ENCODE results near the gene AUP1. TPM values are rescaled to one million over a fixed set of nuclear protein-coding genes. Genes with fewer than 3 reads are reported as not detected.

The AUP1 gene, protein sequence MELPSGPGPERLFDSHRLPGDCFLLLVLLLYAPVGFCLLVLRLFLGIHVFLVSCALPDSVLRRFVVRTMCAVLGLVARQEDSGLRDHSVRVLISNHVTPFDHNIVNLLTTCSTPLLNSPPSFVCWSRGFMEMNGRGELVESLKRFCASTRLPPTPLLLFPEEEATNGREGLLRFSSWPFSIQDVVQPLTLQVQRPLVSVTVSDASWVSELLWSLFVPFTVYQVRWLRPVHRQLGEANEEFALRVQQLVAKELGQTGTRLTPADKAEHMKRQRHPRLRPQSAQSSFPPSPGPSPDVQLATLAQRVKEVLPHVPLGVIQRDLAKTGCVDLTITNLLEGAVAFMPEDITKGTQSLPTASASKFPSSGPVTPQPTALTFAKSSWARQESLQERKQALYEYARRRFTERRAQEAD
- 78.2 and 88.7 TPM in 2 replicates for total RNA-seq

DNA sequence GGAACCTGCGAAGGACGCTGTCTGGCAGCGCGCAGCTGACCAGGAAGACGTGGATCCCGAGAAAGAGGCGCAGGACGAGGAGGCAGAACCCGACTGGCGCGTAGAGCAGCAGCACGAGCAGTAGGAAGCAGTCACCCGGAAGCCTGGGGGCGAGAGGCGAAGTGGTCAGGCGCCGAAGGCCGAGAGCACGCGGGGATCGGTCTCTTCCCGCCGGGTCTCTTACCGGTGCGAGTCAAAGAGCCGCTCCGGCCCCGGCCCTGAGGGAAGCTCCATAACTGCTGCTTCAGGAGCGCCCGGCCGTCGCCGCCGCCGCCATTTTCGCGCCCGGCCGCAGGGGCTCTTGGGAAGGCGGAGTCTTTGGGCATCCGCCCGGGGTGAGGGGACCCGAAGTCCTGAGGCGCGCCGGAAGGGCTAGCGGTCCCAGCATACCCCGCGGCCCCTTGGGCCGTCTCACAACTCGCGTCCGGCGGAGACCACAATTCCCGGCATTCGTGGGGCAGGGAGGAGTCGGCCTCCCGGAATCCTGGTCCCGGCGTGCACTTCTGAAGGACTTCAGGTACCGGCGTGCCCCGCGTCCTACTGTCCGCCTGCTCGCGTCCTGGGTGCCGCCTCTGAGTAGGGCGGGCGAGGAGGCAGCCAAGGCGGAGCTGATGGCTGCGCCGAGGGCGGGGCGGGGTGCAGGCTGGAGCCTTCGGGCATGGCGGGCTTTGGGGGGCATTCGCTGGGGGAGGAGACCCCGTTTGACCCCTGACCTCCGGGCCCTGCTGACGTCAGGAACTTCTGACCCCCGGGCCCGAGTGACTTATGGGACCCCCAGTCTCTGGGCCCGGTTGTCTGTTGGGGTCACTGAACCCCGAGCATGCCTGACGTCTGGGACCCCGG lies at the start of gene AUP1, which contains the start of gene HTRA2:
Gene AUP1 (minus strand): TSS at position 350 of the 882 bp plus-strand sequence. CDS start 77 bp downstream, at position 273.
Gene HTRA2 (plus strand): TSS at position 577 of the 882 bp plus-strand sequence. CDS start 74 bp downstream, at position 651.

DNA sequence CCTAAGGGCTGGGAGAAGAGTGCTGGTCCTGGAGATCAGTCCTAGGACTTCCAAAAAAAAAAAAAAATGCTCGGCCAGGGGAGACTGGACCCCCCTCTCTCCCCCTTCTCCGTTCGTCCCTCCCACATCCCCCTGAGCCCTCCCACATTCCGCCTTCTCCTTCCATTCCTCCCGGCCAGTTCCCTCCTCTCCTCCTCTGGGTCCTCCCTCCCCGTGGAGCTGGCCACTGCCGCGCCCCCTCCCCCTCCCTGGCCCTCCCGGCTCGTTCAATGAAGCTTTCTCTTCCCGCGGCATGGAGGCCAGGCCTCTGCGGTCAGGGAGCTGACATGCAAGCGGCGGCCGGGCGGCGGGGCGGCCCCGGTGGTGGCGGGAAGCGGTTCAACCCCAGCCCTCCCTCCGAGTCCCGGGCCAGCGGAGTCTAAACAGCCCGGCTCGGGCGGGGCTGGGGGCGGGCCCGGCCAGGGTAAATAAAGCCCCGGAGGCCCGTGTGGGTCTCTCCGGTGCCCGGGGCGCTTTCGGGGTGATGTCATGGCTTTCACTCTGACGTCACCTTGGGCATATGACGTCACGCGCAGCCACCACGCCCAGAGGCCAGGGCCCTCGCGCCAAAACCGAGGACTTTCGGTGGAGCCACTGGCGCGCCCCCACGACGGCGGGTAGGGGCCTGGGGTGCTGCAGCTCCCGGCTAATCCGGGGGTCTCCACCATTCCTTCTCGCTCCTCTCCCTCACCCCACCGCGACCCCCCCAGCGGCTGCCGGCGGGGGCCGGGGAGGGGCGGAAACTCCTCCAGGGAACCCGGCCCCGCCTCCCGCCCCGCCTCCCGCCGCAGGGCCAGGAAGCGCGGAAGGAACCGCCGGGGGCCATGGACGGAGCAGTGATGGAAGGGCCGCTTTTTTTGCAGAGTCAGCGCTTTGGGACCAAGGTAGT lies 24.6 kb upstream of the AUP1 start, which contains the start of the genes DOK1 and LOXL3:
Gene DOK1 (plus strand): TSS at position 829 of the 928 bp plus-strand sequence. CDS start 35 bp downstream, at position 864.
Gene LOXL3 (minus strand): TSS at position 51 of the 928 bp plus-strand sequence. CDS start 1,308 bp downstream, outside the sequence.

DNA sequence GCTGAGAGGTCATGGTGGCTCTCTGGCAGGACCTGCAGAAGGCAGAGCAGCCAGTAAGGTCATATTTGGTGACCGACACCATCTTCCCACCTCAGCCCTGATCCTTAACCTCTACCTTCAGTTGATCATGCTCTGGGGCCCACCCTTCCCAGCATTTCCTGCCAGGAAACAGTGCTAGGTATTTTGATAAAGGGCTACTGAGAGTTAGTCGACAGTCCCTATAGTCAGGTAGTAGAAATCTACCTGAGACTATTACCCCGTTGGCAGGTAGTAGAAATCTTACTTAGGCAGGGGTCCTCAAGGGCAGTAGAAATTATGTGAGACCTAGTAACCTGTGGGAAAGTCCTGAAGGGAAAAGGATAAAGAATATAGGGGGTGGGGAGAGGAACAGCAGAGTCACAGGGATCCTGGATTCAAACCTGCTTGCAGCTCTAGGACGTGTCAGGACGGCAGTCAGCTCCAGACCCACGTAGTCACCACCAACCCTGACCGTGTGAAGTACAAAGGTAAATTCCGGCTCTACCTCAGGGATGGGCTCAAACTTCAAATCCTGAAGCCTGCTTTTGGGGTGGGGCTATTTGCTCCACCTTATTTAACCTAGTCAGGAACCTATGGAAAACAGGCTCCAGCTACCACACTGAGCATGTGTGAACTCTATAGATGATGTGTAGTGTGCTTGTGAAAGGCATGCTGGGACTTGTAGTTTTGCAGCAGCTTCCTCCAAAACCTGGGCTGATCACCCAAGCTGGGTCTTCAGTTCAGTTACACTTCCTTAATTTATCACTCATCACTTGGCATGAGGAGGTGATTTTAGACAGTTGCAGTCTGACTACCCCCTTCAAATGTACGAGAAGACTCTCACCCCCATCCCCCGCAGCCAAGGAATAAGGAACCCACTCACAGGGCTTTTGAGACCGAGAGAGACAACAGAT lies 3.5 kb downstream of the AUP1 start, which contains the start of gene DQX1:
Gene DQX1 (minus strand): TSS at position 515 of the 932 bp plus-strand sequence. CDS start 502 bp downstream, at position 13.

DNA sequence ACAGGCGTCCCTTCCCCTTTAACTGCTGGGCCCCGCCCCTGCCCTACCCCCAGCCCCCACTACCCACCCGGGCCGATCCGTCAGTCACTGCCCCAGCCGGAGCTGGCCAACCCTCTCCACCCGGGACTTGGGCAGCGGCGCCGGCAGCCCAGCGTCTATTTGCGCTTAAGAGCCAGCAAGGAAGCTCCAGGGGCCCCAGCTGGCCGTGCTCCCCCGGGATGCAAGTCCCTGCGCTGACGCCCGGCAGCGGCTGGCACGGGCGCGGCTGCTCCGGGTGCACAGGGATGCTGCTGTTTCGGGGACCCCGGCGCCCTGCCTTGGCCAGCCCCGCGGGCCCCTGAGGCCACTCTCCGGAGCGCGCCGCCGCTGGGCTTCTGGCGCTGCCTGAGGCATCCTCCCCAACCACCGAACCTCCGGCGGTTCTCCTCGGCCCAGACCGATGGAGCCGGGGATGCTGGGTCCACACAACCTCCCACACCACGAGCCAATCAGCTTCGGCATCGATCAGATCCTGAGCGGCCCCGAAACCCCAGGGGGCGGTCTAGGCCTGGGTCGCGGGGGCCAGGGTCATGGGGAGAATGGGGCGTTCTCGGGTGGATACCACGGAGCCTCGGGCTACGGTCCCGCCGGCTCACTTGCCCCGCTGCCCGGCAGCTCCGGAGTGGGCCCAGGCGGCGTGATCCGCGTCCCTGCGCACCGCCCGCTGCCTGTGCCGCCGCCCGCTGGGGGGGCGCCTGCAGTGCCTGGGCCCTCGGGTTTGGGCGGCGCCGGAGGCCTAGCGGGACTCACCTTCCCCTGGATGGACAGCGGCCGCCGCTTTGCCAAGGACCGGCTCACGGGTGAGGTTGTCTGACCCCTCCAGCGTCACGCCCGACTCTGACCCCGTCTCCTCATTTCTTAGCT lies 14.9 kb downstream of the AUP1 start, which contains the start of gene TLX2:
Gene TLX2 (plus strand): TSS at position 83 of the 903 bp plus-strand sequence. CDS start 357 bp downstream, at position 440.

DNA sequence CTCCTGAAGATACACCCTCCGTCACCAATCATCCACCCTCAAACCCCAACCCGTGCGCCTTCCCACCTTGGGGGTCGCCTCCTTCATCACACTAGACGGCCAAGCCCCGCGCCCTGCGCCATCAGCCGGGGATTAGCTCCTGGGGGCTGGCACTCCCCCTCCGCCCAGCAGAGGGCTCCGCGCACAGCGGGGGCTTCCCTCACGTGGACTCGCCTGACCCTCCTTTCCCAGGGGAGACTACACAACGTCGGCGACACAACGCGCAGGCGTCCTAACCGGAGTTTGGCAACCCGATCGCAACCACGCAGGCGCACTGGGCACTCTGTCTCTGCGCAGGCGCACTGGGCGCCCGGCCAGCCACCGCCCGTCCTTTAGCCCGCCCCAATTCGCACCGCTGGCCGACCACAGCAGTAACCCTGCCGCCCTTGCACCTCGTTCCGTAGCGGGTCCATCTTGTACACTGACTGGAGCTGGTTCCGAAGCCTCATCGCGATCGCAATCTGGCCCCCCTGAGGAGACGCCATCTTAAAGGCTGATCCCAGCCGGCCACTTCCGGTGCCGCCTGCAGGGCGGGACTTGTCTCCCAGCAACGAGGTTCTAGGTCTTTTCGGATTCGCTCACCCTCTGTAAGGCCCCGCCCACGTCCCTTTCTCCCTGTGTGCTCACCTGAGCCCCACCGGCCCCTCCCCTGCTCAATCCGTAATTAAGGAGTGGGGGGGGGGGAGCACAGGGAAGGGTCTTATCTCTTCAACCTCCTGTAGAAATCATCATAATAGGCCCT lies 22.2 kb downstream of the AUP1 start, which contains the start of gene PCGF1:
Gene PCGF1 (minus strand): TSS at position 551 of the 781 bp plus-strand sequence. CDS start 27 bp downstream, at position 524.

DNA sequence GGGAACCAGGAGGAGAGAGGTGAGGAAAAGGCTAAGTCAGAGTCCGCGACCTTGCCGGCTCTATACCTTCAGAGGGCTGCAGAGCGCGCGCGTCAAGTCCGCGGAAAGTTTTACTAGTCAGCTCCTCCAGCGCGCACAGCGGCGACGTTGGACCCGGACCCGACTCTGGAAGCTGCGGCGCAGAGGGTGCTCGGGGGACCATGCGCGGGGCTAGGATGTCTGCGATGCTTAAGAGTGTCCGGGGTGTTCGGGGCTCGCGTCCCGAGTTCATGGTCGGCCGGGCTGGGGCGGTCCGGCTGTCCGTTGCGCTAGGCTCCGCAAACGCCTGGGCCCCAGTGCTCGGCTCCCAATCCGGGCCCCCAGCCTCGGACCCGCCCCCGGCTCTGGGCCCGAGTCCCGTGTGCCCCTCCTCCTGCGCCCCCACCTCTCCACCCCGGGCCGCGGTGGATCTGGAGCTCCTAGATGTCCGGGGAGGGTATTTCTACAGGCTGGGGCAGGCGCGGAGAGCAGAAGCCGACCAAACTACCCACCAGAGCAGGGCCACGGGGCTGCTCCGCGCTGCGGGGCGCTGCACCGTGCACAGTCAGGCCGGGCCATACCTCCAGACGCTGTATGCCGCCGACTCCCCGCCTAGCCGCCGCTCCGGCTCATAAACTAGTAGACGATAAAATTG lies 30.1 kb downstream of the AUP1 start, which contains the start of gene LBX2:
Gene LBX2 (minus strand): TSS at position 337 of the 673 bp plus-strand sequence. CDS start 66 bp downstream, at position 271.

DNA sequence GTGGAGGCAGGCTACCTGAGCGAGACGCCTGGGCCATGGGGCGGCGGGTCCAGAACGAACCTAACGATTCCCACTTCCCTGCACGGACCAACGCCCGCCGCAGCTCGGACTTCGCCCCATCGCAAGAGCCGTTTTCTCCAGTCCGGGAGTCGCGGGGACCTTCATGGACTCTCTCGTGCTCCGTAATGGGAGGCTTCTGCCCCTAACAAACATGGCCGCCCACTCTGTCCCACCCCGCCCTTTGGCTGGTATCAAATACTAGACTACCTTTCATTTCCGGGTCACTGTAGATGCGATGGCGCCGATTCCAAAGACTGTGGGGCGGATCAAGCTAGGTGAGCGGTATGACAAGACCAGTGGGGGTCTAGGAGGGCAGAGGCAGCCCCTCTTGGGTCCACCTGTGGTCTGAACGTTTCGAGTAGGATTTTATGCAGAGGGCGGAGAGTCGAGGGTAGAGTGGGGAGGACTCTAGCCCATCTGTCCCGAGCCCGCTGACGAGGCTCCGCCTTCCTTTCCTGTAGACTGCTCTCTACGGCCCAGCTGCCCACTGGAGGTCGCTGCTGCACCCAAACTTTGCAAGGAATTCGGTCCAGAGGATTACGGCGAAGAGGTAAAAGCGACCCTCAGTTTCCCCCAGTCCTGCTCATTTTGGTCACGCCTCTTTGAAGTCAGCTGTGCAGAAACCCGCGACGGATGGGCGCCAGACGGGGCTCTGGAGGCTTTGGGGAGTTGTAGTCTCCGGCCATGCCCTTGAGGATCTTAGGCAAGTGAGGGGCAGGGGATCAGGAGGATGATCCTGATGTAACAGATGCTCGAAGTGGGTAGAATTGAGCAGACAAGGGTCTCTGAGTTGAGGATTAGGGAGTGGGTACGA lies 46.5 kb downstream of the AUP1 start, which contains the start of the genes CCDC142 and TTC31:
Gene CCDC142 (minus strand): TSS at position 198 of the 874 bp plus-strand sequence. CDS start 161 bp downstream, at position 37.
Gene TTC31 (plus strand): TSS at position 281 of the 874 bp plus-strand sequence. CDS start 15 bp downstream, at position 296.

Other genes starting within 250 kb of the AUP1 start
- 0.79 and 0.80 TPM in 2 replicates for gene SLC4A5, start 186.3 kb downstream of the AUP1 start, total RNA-seq
- 125 and 133 TPM in 2 replicates for gene DCTN1, start 149.4 kb downstream of the AUP1 start, total RNA-seq
- 0.40 and 0.50 TPM in 2 replicates for gene C2orf81, start 108.1 kb downstream of the AUP1 start, total RNA-seq
- 32.2 and 37.7 TPM in 2 replicates for gene WDR54, start 108.0 kb downstream of the AUP1 start, total RNA-seq
- 5.9 and 9.3 TPM in 2 replicates for gene RTKN, start 87.8 kb downstream of the AUP1 start, total RNA-seq
- 6.6 and 12.3 TPM in 2 replicates for gene INO80B, start 74.6 kb downstream of the AUP1 start, total RNA-seq
- gene WBP1, start 71.3 kb downstream of the AUP1 start, total RNA-seq = 19.2 and 19.5 TPM in 2 replicates
- 56.5 and 57.4 TPM in 2 replicates for gene MOGS, start 64.3 kb downstream of the AUP1 start, total RNA-seq
- gene MRPL53, start 57.0 kb downstream of the AUP1 start, total RNA-seq = 17.3 and 18.4 TPM in 2 replicates
- 20.1 and 22.0 TPM in 2 replicates for gene CCDC142, start 46.7 kb downstream of the AUP1 start, total RNA-seq
- gene TTC31, start 46.6 kb downstream of the AUP1 start, total RNA-seq = 14.0 and 17.8 TPM in 2 replicates
- 3.2 and 3.5 TPM in 2 replicates for gene LBX2, start 30.1 kb downstream of the AUP1 start, total RNA-seq
- 10.8 and 12.8 TPM in 2 replicates for gene PCGF1, start 22.0 kb downstream of the AUP1 start, total RNA-seq
- gene TLX2, start 15.3 kb downstream of the AUP1 start, total RNA-seq = not detected in 2 replicates
- 0.13 TPM in 1 of 2 replicates, not detected in the other for gene DQX1, start 3.5 kb downstream of the AUP1 start, total RNA-seq
- gene HTRA2, start 227 bp upstream of the AUP1 start, total RNA-seq = 35.8 and 36.2 TPM in 2 replicates
- 0.72 and 0.93 TPM in 2 replicates for gene LOXL3, start 24.2 kb upstream of the AUP1 start, total RNA-seq
- 6.9 and 10.7 TPM in 2 replicates for gene DOK1, start 25.0 kb upstream of the AUP1 start, total RNA-seq
- gene M1AP, start 118.6 kb upstream of the AUP1 start, total RNA-seq = not detected in 2 replicates
- gene SEMA4F, start 124.5 kb upstream of the AUP1 start, total RNA-seq = 4.9 and 5.5 TPM in 2 replicates

Data from thoracic aorta endothelial cell (primary cell).